WI38 (cell line): ENCODE results near the gene ALCAM.

ENCODE experiments used
- H3K4me3 ChIP-seq: 2 replicates; pipeline ENCODE4 v1.5.1; 2011; ENCODE audit warnings: low read depth, mild to moderate bottlenecking, control low read depth, low read length
- CTCF ChIP-seq: IDR thresholded peaks from 2 replicates; pipeline ENCODE4 v1.5.1; 2012; ENCODE audit warnings: low read depth, mild to moderate bottlenecking, control low read depth, low read length

ALCAM gene

GRCh38 chr3:105537371-105538080 is 170.8 kb downstream of the ALCAM start:
- H3K4me3 ChIP-seq: no peak overlapping the region
- no peak for TF ChIP-seq CTCF

- TF ChIP-seq CTCF: no peak
- no peak overlapping the region for H3K4me3 ChIP-seq
Observed at GRCh38 chr3:105538483-105538882, 171.8 kb downstream of the ALCAM start.

- H3K4me3 ChIP-seq: no peak overlapping the region
- TF ChIP-seq CTCF: no peak
Observed at GRCh38 chr3:105539897-105540296, 173.2 kb downstream of the ALCAM start.

- no peak overlapping the region for H3K4me3 ChIP-seq
- TF ChIP-seq CTCF: no peak
Observed at GRCh38 chr3:105542282-105543019, 175.7 kb downstream of the ALCAM start.

- TF ChIP-seq CTCF: no peak
- H3K4me3 ChIP-seq: no peak overlapping the region
Observed at GRCh38 chr3:105545051-105545450, 178.3 kb downstream of the ALCAM start.

- no peak overlapping the region for H3K4me3 ChIP-seq
- no peak for TF ChIP-seq CTCF
Observed at GRCh38 chr3:105553851-105554250, 187.1 kb downstream of the ALCAM start.

- H3K4me3 ChIP-seq: no peak overlapping the region
- TF ChIP-seq CTCF: no peak
Observed at GRCh38 chr3:105555206-105555605, 188.5 kb downstream of the ALCAM start.
